Thymus (tissue), 11 donors: Measurements from ENCODE around the gene PRCP. TPM values are rescaled to one million over a fixed set of nuclear protein-coding genes. Genes with fewer than 3 reads are reported as not detected.

Experiments used
- DNase-seq, 9 donors: peaks; one replicate each; pipeline ENCODE4 v3.0.0-alpha.2; 2013; ENCODE audit warnings: low spot score in 9 of 9, low read depth in 6 of 9, missing footprints in 1 of 9
- H3K27ac ChIP-seq, 2 donors: one replicate each; pipeline ENCODE4 v1.5.1; 2013; ENCODE audit warnings: control low read depth in 1 of 2, low read depth in 1 of 2, low read length in 1 of 2, mild to moderate bottlenecking in 1 of 2, moderate library complexity in 1 of 2
- H3K27me3 ChIP-seq, 2 donors: one replicate each; pipeline ENCODE4 v1.5.1; 2013; ENCODE audit warnings: low read length in 1 of 2; ENCODE audit not compliant: control insufficient read depth in 2 of 2, insufficient read depth in 1 of 2
- H3K36me3 ChIP-seq, 2 donors: one replicate each; pipeline ENCODE4 v1.5.1; 2013; ENCODE audit warnings: low read length in 1 of 2, mild to moderate bottlenecking in 1 of 2, moderate library complexity in 1 of 2; ENCODE audit not compliant: control insufficient read depth in 2 of 2, insufficient read depth in 2 of 2
- H3K4me1 ChIP-seq, 2 donors: one replicate each; pipeline ENCODE4 v1.5.1; 2013; ENCODE audit warnings: low read length in 2 of 2; ENCODE audit not compliant: control insufficient read depth in 2 of 2, insufficient read depth in 2 of 2
- H3K4me3 ChIP-seq, 2 donors: one replicate each; pipeline ENCODE4 v1.5.1; 2013; ENCODE audit warnings: low read length in 2 of 2, control low read depth in 1 of 2, mild to moderate bottlenecking in 1 of 2
- H3K9me3 ChIP-seq, 2 donors: one replicate each; pipeline ENCODE4 v1.5.1; 2013; ENCODE audit warnings: low read length in 1 of 2, mild to moderate bottlenecking in 1 of 2; ENCODE audit not compliant: control insufficient read depth in 2 of 2, insufficient read depth in 1 of 2
- WGBS: extraction: QIAGEN DNeasy Blood & Tissue Kit; methylation state at CpG from one replicate; pipeline ENCODE4 v1.1.7; 2013; 5-methylcytosine and 5-hydroxymethylcytosine counted together
- polyA plus RNA-seq: library from polyadenylated mRNA; stranded (reverse); fragments of 200-250 nt; gene quantifications from one replicate; pipeline ENCODE4 v1.2.3, GENCODE V29; 2013
- total RNA-seq: library from RNA; stranded (reverse); fragments of 120-200 nt; gene quantifications from one replicate; pipeline ENCODE4 v1.2.4, GENCODE V29; 2013
- donor health status: healthy.

Gene PRCP
- total and polyA plus RNA-seq, 2 donors = 38.4 to 51.7 TPM

DNA sequence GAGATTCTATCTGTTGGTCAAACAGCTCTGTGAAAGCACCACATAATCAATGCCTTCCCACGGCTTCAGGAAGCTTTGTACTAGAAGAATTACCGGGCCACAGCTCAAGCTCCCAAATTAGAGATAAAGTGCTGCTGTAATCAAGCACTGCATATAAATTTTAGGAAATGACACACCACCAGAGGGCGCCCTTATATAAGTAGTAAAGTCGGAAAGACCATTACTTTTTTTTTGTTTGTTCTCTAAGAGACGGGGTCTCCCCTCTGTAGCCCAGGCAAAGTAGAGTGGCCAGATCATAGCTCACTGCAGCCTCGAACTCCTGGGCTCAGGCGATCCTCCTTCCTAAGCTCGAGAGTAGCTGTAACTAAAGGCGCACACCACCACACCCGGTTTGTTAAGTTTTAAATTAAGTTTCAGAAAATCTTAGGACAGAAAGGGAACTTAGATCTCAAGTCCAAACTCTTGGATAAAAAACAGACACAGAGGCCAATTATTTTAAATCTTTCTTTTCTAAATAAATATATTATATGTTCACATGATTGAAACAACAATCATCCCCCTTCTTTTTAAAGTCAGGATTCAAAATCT, 32.6 kb downstream of the PRCP start:
- DNase-seq = peak; percentile 30 to 83 (median 66)
- Histone ChIP-seq H3K9me3 (no peaks in the 10 kb centered on the region), H3K27me3 (no peaks in the 10 kb centered on the region), H3K27ac (no peak overlapping the region), H3K36me3 (no peaks in the 10 kb centered on the region), H3K4me3 (no peak overlapping the region), H3K4me1 (no peaks in the 10 kb centered on the region)
- 21% methylated on average over 10 of the region's 10 CpGs for WGBS

DNA sequence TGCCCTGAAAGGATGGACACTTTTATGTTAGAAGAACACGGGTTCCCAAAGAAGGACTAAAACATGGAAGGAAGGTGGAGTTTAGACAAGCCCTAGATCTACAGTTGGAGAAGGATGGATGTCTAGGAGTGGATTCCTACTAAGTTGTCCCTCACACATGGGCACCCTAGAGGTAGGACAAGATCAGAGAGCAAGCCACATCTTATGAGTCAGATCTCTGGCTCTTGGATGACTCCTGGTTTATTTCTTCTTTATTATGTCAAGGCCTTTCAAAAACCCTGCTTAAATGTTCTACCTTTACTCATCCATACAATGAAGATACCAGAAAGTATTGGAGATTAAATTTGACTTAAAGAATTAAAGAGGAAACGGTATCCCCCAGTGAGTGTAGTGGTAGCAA, 34.4 kb downstream of the PRCP start:
- Histone ChIP-seq H3K36me3 (no peaks in the 10 kb centered on the region), H3K4me1 (no peaks in the 10 kb centered on the region), H3K4me3 (no peak overlapping the region), H3K27ac (no peak overlapping the region), H3K27me3 (no peaks in the 10 kb centered on the region), H3K9me3 (no peaks in the 10 kb centered on the region)
- no peak for DNase-seq
- 98% methylated on average over 2 of the region's 2 CpGs for WGBS

DNA sequence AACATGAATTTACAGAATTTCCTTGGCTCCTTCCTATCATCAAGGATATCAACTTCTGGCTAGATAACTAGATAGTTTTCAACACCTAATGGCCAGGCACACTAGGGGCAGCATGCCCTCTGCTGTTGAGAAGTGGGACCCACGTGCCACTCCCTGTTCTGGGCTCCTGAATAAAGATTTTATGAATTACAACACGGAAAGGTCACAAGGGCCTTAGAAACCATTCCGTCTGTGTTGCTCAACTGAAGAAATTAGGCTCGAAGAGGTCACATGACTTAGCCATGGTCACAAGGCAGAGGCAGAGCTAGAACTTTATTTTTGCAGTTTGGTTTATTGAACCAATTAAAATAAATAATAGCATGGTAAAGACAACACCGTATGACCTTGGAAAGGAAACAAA, 36.0 kb downstream of the PRCP start:
- Histone ChIP-seq H3K4me3 (no peak overlapping the region), H3K4me1 (no peaks in the 10 kb centered on the region), H3K36me3 (no peaks in the 10 kb centered on the region), H3K27me3 (no peaks in the 10 kb centered on the region), H3K9me3 (no peaks in the 10 kb centered on the region), H3K27ac (no peak overlapping the region)
- peak in 1 of 9 donors; percentile 7 for DNase-seq
- WGBS = 57% methylated on average over 5 of the region's 5 CpGs

DNA sequence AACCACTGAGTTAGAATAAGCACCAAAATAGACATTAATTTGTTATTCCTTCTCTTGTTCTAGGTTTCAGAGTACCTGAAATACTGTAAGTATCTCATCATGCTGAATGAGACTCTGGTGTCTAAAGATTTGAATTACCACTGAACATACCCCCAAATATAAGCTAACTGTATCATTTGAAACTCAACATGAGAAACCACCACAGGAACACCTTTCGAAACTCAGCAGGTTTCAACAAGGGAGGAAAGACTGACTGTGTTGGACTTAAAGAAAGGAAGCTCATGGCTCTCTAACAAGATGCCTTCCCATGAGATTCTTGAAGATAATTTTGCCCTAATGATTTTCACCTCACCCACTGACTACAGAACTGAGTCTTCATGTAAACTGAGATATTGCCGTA, 37.0 kb downstream of the PRCP start:
- Histone ChIP-seq H3K27me3 (no peaks in the 10 kb centered on the region), H3K27ac (no peak overlapping the region), H3K4me1 (no peaks in the 10 kb centered on the region), H3K4me3 (no peak overlapping the region), H3K9me3 (no peaks in the 10 kb centered on the region), H3K36me3 (no peaks in the 10 kb centered on the region)
- 98% methylated on average over 2 of the region's 2 CpGs for WGBS
- DNase-seq = no peak

DNA sequence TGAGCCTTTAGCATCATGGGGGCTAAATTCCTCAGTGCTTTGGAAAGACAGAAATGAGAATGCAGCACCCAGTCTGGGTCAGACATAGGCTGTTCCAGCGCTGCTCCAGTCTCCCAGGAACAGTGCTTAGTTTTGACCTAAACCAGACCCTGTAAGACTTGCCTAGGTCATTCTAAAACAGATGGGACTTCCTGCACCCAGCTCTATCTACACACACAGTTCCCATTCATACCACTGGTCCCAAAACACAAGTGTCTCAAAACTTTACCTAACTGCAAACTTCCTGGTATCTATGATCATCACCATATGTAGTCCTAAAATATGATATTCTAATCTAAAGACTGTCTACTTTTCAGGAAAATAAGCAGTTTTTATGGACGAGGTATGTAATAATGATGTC, 37.9 kb downstream of the PRCP start:
- 97% methylated on average over 2 of the region's 2 CpGs for WGBS
- Histone ChIP-seq H3K36me3 (no peaks in the 10 kb centered on the region), H3K27me3 (no peaks in the 10 kb centered on the region), H3K27ac (no peak overlapping the region), H3K4me3 (no peak overlapping the region), H3K9me3 (no peaks in the 10 kb centered on the region), H3K4me1 (no peaks in the 10 kb centered on the region)
- no peak for DNase-seq

- Histone ChIP-seq H3K27me3 (no peaks in the 10 kb centered on the region), H3K36me3 (no peaks in the 10 kb centered on the region), H3K4me1 (no peaks in the 10 kb centered on the region), H3K9me3 (no peaks in the 10 kb centered on the region), H3K27ac (no peak overlapping the region), H3K4me3 (no peak overlapping the region)
- DNase-seq = no peak
- 95% methylated on average over 2 of the region's 2 CpGs for WGBS
These were observed 40.5 kb downstream of the PRCP start for GRCh38 chr11:82859750-82860149.

GRCh38 chr11:82858556-82859091, 41.6 kb downstream of the PRCP start:
- Histone ChIP-seq H3K4me1 (no peaks in the 10 kb centered on the region), H3K9me3 (no peaks in the 10 kb centered on the region), H3K27ac (no peak overlapping the region), H3K36me3 (no peaks in the 10 kb centered on the region), H3K4me3 (no peak overlapping the region), H3K27me3 (no peaks in the 10 kb centered on the region)
- DNase-seq = no peak
- WGBS = 39% methylated on average over 1 of the region's 1 CpG

DNA sequence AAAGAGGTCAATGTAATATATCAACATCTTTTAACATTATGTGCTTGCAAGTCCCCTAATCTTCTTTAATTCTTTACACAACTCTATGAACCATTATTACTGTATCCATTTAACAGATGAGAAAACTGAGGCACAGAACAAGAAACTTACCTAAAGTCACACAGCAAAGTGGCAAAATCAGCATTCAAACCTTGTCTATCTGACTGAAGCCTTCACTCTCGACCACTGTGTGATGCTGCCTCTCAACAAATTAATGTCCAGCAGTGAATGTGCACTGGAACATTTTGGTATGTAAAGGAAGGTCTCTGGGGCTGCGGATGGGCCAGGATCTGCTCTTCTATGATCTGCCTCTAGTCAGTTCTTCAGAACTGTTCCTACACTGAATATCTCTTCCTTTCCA, 42.1 kb downstream of the PRCP start:
- no peaks in the 10 kb centered on the region for H3K9me3 ChIP-seq
- H3K27ac ChIP-seq = no peak overlapping the region
- no peak for DNase-seq
- no peak overlapping the region for H3K4me3 ChIP-seq
- no peaks in the 10 kb centered on the region for H3K4me1 ChIP-seq
- 97% methylated on average over 2 of the region's 2 CpGs for WGBS
- H3K27me3 ChIP-seq = no peaks in the 10 kb centered on the region
- H3K36me3 ChIP-seq = no peaks in the 10 kb centered on the region

DNA sequence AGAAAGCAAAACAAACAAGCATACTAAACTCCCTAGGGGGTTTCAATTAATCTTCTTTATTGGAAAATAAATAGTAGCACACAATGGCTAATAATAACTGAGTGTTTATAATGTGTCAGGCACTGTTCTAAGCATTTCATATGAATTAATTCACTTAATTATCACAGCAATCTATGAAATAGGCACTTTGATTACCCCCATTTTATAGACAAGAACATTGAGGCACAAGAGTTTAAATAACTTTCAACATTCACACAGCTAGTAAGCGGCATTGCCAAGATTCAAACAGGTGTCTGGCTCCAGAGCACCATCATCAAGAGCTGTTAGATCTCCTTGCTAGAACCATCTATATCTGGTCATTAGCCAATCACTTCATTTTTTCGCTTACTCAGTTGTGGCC, 43.1 kb downstream of the PRCP start:
- 97% methylated on average over 2 of the region's 2 CpGs for WGBS
- no peaks in the 10 kb centered on the region for H3K27me3 ChIP-seq
- H3K4me3 ChIP-seq = no peak overlapping the region
- H3K36me3 ChIP-seq = no peaks in the 10 kb centered on the region
- no peak overlapping the region for H3K27ac ChIP-seq
- no peaks in the 10 kb centered on the region for H3K9me3 ChIP-seq
- no peaks in the 10 kb centered on the region for H3K4me1 ChIP-seq
- no peak for DNase-seq
